NCI-H82 (cell line): Measurements from ENCODE around the gene TUBGCP4.
"Not testable (repeated sequence)": the region's sequence is repeated elsewhere in the genome, so short reads cannot be mapped to it uniquely, and the experiment has no call there.

Source experiments
- DNase-seq: peaks from one replicate; lab custom pipeline; 2025; lab: John Stamatoyannopoulos, UW

The TUBGCP4 gene, protein sequence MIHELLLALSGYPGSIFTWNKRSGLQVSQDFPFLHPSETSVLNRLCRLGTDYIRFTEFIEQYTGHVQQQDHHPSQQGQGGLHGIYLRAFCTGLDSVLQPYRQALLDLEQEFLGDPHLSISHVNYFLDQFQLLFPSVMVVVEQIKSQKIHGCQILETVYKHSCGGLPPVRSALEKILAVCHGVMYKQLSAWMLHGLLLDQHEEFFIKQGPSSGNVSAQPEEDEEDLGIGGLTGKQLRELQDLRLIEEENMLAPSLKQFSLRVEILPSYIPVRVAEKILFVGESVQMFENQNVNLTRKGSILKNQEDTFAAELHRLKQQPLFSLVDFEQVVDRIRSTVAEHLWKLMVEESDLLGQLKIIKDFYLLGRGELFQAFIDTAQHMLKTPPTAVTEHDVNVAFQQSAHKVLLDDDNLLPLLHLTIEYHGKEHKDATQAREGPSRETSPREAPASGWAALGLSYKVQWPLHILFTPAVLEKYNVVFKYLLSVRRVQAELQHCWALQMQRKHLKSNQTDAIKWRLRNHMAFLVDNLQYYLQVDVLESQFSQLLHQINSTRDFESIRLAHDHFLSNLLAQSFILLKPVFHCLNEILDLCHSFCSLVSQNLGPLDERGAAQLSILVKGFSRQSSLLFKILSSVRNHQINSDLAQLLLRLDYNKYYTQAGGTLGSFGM

DNA sequence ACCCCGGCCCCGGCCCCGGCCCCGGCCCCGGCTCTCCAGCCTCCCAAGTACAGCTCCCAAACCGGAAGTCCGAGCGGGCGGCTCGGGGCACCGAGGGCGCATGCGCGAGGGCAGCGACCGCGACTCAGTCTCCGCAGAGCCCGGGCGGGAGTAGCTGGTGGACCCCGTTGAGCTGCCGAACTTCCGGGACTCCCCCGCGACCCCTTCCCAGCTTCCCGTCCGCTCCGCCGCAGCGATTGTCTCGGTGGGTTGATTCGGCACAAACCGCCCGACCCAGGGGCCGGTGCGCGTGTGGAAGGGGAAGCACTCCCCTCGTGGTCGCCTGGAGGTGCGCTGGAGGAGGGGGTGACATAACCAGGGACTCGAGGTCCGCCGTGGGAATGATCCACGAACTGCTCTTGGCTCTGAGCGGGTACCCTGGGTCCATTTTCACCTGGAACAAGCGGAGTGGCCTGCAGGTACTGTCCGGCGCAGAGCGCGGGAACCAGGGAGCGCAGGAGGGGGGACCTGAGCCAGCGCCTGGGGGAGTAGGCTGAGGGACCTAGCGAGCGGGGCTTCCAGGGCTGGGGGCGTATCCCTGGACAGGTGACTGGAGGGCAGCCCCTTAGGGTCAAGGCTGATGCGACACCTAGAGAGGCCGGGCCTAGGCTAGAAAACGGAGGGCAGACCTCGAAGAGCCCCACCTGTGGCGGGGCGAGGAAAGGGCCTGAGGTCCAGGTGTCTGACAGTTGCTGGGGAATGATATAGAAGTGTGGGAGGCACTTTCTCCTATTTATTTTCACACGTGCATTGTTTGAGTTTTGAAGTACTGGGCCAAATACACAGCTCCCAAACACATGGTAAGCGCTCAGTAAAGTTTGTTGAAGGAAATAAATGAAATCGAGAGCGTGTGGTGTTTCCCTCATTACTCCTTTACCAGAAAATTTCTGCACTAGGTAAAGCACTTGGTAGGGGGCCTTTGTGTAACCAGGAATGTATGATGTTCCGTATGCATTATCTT is at the start of gene TUBGCP4, which contains the start of gene ZSCAN29:
TSS of gene TUBGCP4 (plus strand) at position 127 of the 1,000 bp plus-strand sequence. CDS start at position 381, 254 bp downstream.
TSS of gene ZSCAN29 (minus strand) at position 69 of the 1,000 bp plus-strand sequence. CDS start 1,130 bp downstream, outside the sequence.
- DNase-seq = peak; percentile 95

DNA sequence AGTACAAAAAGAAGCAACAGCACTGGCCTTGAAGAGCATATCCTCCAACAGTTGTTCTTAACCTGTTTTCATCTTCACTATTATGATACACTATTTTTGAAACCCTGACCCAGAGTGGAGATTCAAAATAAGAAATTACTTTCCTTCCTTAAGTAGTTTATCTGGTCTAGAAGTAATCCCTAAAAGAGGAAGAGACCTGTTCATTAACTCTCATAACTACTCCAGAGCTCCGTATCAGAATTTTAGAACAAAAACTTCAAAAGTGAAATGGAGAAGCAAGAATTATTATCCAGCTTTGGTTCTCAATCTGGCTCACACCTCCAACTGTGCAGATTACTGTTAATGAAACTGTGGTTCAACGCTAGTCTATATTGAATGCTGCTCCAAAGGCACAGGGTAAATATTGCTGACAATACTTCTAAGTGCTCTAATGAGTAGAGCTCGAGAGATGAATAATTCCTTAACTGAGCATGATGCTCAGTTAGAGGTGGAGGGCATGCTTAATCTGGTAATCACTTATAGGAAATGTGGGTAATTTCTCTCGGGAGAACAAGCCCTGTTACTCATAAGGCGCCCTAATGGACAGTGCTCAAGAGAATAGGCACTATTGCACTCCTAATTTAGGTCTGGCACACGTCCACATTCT is 45.7 kb upstream of the TUBGCP4 start:
- DNase-seq = peak; percentile 32

DNA sequence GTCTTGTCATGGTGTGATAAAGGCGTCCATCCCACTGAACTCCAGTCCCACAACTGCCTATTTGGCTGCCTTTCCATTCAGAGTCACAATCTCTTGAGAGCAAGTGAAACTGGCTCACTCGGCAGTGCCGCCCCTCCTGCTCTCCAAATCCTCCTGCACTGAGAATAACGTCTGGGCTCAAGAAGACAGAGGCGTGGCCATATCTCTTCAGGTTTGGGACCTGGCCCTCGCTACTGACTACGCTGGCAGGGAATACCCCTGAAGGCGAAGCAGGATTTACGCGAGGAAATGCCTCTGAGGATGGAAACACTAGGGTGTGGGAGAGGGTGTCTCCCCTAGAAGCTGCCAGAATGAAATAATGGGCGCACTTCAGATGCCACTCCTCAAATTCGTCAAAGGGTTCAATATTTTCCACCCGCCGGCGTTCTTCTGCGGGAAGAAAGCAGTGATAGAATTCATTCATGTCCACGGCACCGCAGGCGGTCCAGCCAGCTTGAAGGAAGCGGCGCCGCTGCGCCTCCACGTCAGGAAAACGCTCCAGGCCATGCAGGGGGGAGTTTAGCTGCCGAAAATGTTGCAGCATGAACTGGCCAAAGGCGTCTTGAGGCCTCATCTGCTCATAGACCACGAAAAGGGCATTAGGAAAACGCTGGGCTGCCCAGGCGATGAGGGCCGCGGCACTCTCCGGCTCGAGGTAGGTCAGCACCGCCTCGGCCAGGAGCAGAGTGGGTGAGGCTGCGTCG is 41.5 kb upstream of the TUBGCP4 start:
- peak; percentile 40 for DNase-seq

DNA sequence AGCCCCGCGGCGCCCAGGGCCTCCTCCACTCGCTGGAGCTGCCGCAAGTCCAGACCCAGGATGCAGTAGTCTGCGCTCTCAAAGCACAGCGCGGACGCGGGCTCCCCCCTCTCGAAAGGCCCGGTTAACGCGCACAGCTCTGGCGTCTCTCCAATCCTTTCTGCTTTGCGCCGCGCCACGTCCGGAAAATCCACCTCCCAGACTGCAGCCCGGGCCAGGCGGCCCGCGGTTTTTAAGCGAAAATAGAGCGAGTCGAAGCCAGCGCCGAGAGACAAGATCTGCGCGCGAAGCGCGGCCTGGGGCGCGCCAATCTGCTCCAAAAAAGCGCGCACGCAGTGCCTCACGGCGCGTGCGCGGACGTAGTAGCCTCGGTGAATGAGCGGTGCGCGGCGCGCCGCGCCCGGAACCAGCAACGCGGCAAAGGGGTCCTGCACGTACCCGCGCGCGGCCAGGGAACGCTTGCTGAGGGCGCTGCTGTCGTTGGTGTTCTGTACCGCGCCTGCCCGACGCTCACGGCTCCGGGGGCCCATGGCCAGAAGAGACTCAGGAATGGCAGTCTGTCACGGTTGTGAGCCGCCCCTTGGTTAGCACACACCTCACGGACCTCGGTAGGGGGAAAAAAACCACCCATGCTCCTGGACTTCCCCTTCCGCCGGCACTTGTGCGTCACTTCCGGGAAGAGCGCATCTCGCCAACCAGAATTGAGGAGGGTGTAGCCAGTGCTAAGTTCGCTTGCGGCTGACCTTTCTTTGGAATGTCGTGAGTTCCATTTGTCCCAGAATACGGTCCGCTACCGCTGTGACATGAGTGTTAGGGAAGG is 40.7 kb upstream of the TUBGCP4 start, which contains the start of gene LCMT2:
TSS of gene LCMT2 (minus strand) at position 614 of the 820 bp plus-strand sequence. CDS start at position 530, 84 bp downstream.
- DNase-seq = peak; percentile 97

DNA sequence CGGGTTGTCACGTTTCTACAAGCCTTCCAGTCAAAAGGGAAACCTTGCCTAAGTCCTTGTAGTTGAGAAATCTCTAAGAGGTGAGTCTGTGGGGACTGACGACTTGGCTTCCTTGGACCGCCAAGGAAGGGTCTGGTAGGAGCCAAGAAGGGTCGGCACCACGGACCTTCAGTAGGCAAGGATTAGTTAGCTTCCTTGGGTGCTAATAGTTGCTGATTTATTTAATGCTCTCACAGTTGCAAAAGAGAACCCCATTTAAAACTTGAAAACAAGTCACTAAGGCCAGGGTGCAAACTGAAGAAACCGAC is 40.2 kb upstream of the TUBGCP4 start:
- DNase-seq = no peak

DNA sequence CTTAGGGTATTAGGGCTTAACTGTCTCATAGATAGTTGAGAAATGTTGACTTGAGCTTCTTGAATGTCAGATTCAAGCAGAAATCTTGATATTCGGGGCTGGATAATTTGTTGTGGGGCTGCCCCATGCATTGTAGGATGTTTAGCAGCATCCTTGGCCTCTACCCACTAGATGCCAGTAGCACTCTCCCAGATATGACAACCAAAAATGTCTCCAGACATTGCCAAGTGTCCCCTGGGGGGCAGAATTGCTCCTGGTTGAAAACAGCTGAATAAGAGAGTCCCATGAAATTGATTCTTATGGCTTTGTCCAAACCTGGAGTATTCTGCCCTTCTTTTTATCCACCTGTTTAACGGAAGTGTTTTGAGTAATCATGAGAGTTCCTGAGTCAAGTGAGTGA is 24.6 kb upstream of the TUBGCP4 start:
- DNase-seq = no peak

DNA sequence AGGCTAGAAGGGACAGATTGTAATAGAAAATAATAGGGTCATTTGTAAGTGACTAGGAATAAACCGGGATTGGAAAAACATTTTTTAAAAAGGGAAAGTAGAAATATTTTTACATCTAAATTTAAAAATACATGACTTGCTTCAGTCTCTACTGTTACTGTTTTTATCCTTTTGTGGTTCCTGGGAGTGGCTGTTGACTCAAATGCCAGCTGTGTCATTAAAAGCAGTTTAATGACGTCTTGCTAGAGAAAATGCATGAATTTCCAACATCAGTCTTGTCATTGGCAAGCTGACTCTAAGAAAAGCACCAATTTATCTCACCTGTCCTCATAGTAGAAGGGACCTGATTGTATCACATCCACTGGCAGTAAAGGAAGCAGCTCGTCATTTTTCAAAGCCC is 23.8 kb upstream of the TUBGCP4 start:
- DNase-seq = no peak

DNA sequence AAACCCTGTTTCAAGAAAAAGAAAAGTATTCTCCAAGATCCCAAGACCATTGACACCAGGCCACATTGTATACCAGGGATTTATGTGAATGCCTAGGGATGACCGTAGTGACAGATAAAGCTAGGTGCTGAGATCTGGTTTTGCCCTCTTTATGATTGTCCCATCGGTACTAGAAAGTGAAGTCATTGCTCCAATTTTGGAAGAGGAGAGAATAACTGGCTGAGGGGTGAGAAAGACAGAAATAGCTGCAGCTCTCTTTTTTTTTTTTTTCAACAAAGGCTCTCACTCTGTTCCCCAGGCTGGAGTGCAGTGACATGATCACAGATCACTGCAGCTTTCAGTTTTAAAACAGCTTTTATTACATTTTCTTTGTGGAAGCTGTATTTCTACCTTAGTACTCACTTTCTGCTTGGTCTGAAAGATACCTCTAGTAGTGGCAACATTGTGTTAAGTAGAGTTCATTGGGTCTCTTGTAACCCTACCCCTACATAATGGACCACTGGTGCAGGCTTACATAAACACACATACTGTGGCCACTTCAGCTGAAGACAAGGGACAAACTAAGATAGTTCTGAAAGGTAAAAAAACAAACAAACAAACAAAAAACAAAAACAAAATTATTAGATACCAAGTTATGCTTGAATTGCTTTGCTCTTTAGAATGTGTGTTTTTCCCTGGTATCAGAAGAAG is 18.1 kb upstream of the TUBGCP4 start:
- no peak for DNase-seq

DNA sequence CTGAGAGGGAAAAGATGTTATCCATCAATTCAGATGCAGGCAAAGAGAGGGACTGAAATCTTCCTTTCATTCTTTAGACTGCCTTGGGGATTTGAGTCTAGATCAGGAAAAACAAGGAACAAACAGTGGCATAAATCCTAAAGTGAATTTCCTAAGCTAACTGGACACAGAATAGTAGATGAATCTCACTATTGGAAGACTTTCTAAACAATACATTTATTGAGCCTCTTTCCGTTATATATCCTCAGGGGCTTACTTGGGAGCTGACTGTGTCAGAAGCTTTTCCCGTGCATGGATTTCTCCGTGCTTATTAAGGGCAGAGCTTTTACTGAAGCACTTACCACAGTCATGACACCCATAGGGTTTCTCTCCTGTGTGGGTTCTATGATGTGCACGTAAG is 10.1 kb upstream of the TUBGCP4 start:
- no peak for DNase-seq

DNA sequence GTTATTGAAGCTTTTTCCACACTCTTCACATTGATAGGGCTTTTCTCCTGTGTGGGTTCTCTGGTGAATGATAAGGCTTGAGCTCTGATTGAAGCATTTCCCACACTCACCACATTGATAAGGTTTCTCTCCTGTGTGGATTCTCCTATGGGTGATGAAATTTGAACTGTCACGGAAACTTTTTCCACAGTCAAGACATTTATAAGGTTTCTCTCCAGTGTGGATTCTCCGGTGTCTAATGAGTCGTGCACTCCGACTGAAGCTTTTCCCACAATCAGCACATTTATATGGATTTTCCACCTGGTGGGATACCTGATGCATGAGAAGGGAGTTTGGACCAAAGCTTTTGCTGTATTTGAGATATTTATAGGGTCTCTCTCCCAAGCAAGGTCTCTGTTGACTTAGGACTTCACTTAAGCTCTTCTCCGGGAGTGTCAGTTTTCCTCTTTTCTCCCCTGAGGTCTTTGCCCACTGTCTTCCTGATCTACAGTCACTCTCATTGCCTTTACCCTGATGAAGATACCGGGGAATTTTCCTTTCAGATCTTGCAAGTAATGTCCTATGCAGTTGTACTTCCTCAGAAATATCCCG is 9.5 kb upstream of the TUBGCP4 start:
- no peak for DNase-seq

DNA sequence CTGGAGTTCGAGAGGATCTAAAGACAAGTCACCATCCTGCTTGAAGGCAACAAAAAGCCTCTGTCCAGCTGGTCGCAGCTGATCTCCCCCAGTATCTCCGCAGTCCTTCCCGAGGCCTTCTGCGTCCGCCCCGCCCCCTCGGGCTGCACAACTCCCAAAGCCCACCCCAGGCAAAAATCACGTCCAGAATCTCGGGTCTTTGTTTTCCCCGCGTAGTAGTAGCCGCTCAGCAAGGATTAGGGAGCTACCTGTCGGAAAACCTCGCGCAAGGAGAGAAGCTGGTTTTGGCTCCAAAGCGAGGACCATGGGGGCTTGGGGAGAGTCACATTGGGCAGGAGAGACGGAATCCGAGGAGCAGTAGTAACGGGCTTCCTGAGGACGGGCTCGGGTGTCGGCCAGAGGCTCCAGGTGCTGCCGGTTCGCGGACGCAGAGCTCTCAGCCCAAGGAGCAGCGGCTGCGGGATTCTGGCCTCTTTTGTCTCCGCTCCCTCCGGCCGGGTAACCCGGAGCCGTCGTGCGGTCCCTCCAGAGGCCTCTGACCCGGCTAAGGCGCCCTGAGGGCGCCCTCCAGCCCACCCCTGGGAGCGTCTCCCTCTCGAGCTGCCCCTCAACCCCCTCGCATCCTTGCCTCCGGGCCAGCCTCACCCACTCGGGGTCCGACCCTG is 459 bp upstream of the TUBGCP4 start:
- DNase-seq = peak; percentile 66

DNA sequence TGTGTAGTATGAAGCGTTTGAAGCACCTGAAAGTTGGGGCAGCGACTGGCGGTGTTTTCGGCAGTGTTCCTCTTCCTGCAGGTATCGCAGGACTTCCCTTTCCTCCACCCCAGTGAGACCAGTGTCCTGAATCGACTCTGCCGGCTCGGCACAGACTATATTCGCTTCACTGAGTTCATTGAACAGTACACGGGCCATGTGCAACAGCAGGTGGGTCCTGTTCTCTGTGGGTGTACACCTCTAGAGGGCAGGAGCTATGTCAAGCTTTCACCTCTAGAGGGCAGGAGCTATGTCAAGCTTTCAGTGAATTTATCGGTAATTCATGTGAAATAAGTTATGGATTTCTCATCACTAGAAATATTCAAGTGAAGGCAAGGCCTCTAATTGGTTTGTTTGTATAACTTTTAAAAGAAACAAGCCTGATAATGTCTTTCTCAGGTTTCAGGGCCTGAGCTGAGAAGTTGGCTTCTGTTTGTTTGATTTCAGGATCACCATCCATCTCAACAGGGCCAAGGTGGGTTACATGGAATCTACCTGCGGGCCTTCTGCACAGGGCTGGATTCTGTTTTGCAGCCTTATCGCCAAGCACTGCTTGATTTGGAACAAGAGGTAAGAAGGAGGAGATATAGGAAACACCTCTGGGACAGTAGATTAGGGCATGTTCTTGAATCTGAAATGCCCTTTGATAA is 5.3 kb downstream of the TUBGCP4 start:
- peak; percentile 71 for DNase-seq

DNA sequence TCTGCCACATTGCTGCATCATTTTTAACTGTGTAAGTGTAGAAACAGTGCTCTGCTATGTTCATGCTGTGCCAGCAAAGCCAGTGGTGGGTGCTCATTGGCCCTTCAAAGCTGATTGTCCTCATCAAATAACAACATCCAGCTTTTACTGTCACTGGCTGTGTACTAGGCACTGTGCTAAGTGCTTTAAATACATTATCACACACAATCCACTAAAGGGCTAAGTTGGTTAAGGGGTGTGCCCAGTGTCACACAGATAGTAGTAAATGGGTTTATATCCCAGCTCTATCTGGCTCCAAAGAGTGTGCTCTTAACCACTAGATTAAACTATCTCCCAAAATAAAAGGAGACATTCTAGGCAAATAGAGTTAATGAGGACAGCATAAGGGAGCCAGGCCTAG is 7.7 kb downstream of the TUBGCP4 start:
- peak; percentile 69 for DNase-seq

DNA sequence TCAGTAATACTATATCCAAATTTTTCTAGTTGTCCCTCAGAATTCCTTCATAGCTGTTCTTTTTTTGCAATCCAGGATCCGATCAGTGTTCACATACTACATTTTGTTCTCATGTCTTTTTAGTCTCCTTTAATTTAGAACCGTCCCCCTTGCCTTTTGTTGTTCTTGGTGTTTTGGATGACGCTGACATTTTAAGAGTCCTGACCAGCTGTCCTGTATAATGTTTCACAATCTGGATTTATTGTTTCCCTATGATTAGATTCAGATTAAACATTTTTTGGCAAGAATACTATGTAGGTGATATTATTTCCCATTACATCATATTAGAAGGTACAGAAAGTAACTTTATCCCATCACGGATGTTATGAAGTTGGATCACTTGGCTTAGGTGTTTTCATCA is 11.4 kb downstream of the TUBGCP4 start:
- DNase-seq = no peak

DNA sequence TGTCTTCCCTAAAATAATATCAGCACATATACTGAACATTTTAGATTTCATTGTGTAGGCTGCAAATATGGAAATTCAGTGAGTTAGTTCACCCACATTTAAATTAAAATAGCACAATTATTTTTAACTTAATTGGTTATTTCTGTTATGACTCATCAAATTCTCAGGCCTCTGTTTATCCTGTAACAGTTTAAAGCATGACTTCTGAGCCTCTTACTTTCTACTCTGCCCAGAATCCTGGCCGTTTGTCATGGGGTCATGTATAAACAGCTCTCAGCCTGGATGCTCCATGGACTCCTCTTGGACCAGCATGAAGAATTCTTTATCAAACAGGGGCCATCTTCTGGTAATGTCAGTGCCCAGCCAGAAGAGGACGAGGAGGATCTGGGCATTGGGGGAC is 12.2 kb downstream of the TUBGCP4 start:
- DNase-seq = no peak

DNA sequence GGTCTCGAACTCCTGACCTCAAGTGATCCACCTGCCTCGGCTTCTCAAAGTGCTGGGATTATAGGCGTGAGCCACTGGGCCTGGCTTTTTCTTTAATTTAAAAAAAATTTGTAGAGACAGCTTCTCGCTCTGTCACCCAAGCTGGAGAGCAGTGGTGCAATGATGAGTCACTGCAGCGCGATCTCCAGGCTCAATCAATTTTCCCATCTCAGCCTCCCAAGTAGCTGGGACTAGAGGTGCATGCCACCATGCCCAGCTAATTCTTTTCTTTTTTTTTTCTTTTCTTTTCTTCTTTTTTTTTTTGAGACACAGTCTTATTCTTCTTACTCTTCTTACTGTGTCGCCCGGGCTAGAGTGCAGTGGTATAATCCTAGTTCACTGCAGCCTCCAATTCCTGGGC is 19.8 kb downstream of the TUBGCP4 start:
- DNase-seq = no peak

DNA sequence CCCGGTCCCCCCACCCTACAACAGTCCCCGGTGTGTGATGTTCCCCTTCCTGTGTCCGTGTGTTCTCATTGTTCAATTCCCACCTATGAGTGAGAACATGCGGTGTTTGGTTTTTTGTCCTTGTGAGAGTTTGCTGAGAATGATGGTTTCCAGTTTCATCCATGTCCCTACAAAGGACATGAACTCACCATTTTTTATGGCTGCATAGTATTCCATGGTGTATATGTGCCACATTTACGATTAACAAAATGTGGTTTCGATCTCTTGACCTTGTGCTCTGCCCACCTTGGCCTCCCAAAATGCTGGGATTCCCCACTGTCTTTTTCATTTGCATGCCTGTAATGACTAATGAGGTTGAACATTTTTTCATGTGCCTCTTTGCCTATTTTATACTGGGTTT is 22.7 kb downstream of the TUBGCP4 start:
- DNase-seq = not testable (repeated sequence)

DNA sequence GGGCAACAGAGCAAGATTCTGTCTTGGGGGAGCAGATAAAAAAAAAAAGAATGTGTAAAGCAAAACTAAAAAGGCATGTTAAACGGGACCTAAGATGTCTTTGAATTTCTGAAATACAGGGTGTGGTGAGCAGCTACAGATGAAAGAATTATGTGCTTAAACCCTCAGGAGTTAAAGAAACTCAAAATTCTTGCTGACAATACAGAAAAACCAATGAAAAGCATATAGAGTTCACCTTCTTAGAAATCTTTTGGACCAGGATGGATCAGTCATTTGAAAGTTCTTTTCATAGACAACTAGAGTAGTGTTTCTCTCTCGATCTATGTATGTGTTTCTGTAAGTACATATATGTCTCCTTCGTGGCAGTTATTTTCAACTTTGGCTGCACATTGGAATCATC is 31.4 kb downstream of the TUBGCP4 start:
- DNase-seq = no peak
